D721Med (cell line): Measurements from ENCODE around the gene STAT5B.

Source experiments
- DNase-seq: peaks from one replicate; pipeline ENCODE4 v3.0.0; 2011; ENCODE audit warnings: low spot score; ENCODE audit not compliant: insufficient read length
- FAIRE-seq: peaks from 2 replicates; lab custom pipeline; 2011; peaks lifted over from hg19 to GRCh38; lab: Jason Lieb, UNC
- TF ChIP-seq, protein P1 (sequence below): IDR thresholded peaks from 2 replicates; pipeline ENCODE4 v1.5.1; 2012; ENCODE audit warnings: mild to moderate bottlenecking, control low read depth; ENCODE audit not compliant: insufficient read depth; ENCODE audit errors: missing control alignments

Gene STAT5B

DNA sequence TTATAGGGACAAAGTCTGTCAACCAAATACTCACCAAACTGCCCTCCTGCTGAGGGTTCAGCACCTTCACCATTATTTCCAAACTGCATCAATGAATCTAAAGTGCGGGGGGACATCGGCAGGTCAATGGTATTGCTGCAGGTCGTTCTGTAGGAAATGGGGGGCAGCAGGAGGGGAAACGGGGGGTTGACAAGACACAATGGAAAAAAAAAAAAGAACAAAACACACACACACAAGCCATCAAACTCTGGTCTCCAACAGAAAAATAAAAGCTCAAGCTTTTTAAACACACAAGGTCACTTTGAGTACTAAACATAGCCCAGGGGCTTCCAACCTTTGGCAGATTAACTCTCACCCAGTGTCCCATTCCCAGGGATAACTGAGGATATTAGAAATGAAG is 40.6 kb upstream of the STAT5B start:
- TF ChIP-seq, protein P1, sequence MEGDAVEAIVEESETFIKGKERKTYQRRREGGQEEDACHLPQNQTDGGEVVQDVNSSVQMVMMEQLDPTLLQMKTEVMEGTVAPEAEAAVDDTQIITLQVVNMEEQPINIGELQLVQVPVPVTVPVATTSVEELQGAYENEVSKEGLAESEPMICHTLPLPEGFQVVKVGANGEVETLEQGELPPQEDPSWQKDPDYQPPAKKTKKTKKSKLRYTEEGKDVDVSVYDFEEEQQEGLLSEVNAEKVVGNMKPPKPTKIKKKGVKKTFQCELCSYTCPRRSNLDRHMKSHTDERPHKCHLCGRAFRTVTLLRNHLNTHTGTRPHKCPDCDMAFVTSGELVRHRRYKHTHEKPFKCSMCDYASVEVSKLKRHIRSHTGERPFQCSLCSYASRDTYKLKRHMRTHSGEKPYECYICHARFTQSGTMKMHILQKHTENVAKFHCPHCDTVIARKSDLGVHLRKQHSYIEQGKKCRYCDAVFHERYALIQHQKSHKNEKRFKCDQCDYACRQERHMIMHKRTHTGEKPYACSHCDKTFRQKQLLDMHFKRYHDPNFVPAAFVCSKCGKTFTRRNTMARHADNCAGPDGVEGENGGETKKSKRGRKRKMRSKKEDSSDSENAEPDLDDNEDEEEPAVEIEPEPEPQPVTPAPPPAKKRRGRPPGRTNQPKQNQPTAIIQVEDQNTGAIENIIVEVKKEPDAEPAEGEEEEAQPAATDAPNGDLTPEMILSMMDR = no peak
- DNase-seq (no peak), FAIRE-seq (no peak)

DNA sequence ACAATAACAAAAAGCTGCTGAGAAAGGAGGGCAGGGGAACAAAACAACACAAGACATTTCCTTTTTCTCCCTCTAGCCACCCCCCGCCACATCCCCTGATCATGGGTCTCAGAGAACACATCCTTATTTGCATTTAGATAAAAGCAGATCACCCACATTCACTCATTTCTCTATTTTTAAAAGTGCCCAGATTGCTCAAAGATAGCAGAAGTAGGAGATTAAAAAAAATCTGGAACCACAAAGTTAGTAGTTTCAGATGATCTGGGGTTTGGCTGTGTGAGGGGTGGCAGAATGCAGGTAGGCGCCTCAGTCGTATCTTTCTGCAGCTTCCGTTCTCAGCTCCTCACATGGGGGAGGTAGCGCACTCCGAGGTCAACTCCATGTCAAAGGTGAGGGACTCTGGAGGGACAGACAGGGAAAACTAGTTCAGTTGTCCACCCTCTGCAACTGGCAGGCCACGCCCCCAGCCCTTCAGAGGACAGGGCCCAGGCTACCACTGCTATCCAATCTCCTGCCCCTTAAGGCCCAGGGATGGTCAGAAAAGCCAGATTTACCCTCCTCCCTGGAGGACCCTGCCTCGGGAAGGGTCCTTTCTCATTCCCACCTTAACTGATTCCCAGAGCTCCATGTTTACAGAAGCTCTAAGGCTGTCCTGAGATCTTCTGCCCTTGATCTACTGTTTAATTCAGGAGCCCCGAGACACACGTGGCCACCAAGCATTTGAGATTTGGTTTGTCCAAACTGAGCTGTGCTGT is 39.4 kb upstream of the STAT5B start:
- no peak for DNase-seq
- no peak for FAIRE-seq
- TF ChIP-seq, protein P1 = no peak

DNA sequence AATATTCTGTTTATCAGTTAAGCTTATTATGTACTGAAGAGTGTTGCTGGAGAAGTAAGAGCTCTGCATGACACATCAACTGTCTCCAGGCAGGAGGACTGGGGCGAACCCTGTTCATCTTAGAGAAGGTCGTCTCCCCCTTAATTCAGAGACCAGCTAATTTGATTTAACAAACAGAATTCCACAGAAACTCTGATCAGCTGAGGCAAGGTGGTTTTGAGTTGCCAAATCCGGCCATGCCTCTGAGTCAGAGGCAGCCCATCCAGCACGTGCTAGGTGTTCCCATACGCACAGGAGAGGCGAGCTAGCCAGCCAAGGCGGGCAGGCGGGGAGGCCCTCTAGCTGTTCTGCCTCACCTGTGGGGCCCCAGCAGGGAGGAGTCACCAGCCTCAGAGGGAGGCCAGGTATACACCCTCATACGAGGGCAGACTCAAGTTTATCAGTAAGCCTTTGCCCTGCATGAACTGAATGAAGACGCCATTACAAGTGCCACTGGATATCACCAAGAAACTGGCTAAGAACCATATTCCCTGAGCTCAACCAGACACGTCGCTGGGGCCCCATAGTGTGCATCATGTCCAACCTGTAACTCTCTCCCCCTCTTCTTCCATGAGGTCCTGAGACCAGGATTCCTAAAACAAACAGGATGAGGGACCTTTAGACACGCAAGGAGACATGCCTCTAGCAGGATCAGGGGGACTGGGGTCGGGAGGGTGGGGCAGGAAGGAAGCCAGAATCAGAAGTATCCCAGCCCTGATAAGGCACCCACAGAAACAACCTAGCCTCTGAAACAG is 37.8 kb upstream of the STAT5B start:
- DNase-seq (no peak), FAIRE-seq (no peak)
- TF ChIP-seq, protein P1 = no peak

DNA sequence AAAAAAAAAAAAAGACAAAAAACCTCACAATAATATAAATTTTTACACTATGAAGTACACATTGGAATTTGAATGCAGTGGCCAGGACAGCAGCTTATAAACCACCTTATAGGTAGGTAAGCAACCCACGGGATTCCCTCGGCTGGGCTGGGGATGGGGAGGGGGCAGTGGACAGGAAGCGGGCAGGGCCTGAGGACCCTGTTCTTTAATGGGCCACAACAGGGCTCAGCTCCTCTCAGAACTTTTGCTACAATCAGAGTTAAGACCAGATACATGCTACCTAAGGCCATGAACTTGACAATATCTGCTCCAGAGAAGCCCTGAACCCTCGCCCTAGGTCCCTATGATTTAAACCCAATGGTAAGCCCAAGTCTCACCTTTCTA is 37.2 kb upstream of the STAT5B start:
- FAIRE-seq (no peak), DNase-seq (no peak)
- TF ChIP-seq, protein P1 = no peak

DNA sequence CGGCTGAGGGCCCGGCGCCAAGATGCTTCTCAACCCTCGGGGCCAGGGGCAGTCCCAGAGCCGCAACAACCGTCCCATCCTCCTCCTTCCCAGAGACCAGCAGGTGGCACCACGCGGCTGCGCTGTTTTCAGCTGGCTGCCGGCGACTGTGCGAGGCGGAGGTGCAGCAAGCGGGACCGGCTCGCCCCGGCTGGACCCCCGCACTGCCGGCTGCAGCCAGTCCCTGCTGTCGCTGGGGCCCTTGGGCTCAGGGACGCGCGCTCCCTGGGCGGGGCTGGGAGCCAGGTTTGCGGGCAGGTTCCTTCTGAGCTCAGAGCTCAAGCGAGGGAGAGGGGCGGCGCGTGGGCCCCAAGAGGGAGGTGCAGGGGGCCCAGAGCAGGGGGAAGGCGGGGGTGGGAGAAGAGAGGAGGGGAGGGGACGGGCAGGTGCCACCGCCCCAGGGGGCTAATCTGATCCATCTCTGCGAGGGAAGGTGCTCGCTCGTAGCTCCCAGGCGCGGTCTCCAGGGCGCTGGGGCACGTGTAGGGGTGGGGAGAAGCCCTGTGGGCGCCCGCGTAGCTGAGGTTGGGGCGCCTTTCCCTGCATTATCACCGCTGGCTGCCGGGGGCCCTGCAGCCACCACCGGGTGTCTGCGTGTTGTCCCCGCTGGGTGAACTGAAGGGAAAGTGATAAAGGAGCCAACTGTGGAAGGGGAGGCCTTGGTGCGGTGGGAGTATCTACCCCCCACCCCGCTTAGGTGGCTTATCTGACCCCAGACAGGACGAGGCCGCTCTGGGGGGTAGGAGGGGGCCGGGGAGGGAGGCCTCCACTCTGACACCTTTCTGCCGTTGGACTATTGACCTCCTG is 36.3 kb upstream of the STAT5B start:
- TF ChIP-seq, protein P1 = peak; percentile 84
- FAIRE-seq (no peak), DNase-seq (peak; percentile 77)

DNA sequence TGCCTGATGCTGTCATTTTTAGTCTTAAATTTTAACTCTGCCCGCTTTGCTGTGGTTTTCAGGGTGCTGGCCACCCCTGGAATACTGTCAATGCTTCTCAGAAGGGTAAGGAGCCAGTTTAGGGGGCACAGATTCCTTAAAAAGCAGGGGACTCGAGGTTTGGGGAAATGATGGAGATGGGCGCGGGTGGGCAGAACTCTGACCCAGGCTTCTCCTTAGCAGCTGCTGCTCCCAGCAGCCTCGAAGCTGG is 35.8 kb upstream of the STAT5B start:
- FAIRE-seq (no peak), DNase-seq (no peak)
- TF ChIP-seq, protein P1 = no peak
